Trophoblast cell (in vitro differentiated cells and primary cell): ENCODE measurements around the gene MMAA.
"Not testable (repeated sequence)": the region's sequence is repeated elsewhere in the genome, so short reads cannot be mapped to it uniquely, and the experiment has no call there.

Source experiments
- DNase-seq, 2 donors: peaks; one replicate each; pipeline ENCODE4 v3.0.0-alpha.2; 2016
- H2AFZ ChIP-seq: 2 replicates; pipeline ENCODE4 v1.6.1; 2013; ENCODE audit warnings: low read length, moderate library complexity, mild to moderate bottlenecking; ENCODE audit not compliant: insufficient read depth, poor library complexity
- H2AK5ac ChIP-seq: 2 replicates; pipeline ENCODE4 v1.6.1; 2013; ENCODE audit warnings: mild to moderate bottlenecking, low read length
- H2BK120ac ChIP-seq: 2 replicates; pipeline ENCODE4 v1.6.1; 2013; ENCODE audit warnings: low read length, mild to moderate bottlenecking, moderate library complexity; ENCODE audit not compliant: insufficient read depth, poor library complexity
- H2BK12ac ChIP-seq: 2 replicates; pipeline ENCODE4 v1.6.1; 2013; ENCODE audit warnings: mild to moderate bottlenecking, low read length, moderate library complexity
- H2BK5ac ChIP-seq: 2 replicates; pipeline ENCODE4 v1.6.1; 2013; ENCODE audit warnings: low read length, low read depth, moderate library complexity, mild to moderate bottlenecking; ENCODE audit not compliant: poor library complexity
- H3K14ac ChIP-seq: 2 replicates; pipeline ENCODE4 v1.6.1; 2013; ENCODE audit warnings: mild to moderate bottlenecking, low read length
- H3K18ac ChIP-seq: 2 replicates; pipeline ENCODE4 v1.6.1; 2013; ENCODE audit warnings: mild to moderate bottlenecking, low read length
- H3K23ac ChIP-seq: 2 replicates; pipeline ENCODE4 v1.6.1; 2013; ENCODE audit warnings: low read length
- H3K27ac ChIP-seq: 2 replicates; pipeline ENCODE4 v1.5.1; 2013; ENCODE audit warnings: low read depth, mild to moderate bottlenecking, inconsistent platforms, low read length, moderate library complexity
- H3K27me3 ChIP-seq: 2 replicates; pipeline ENCODE4 v1.6.1; 2013; ENCODE audit warnings: inconsistent platforms, mild to moderate bottlenecking, low read length, moderate library complexity; ENCODE audit not compliant: insufficient read depth
- H3K36me3 ChIP-seq, 2 experiments: 1 replicate in 1 of 2; 2 replicates in 1 of 2; pipeline ENCODE4 v1.6.1; 2013; ENCODE audit warnings: low read length in 2 of 2, mild to moderate bottlenecking in 2 of 2, moderate library complexity in 1 of 2; ENCODE audit not compliant: insufficient read depth in 2 of 2, control insufficient read depth in 1 of 2
- H3K4ac ChIP-seq: 2 replicates; pipeline ENCODE4 v1.6.1; 2013; ENCODE audit warnings: low read depth, mild to moderate bottlenecking, low read length, moderate library complexity
- H3K4me1 ChIP-seq, 2 experiments: 1 replicate in 1 of 2; 2 replicates in 1 of 2; pipeline ENCODE4 v1.6.1; 2013; ENCODE audit warnings: low read length in 2 of 2, mild to moderate bottlenecking in 2 of 2, moderate library complexity in 1 of 2; ENCODE audit not compliant: insufficient read depth in 2 of 2, control insufficient read depth in 1 of 2
- H3K4me2 ChIP-seq: 2 replicates; pipeline ENCODE4 v1.6.1; 2013; ENCODE audit warnings: inconsistent platforms, mild to moderate bottlenecking, low read length, moderate library complexity
- H3K4me3 ChIP-seq: 2 replicates; pipeline ENCODE4 v1.5.1; 2013; ENCODE audit warnings: mild to moderate bottlenecking, low read depth, low read length, inconsistent platforms
- H3K79me1 ChIP-seq: one replicate; pipeline ENCODE4 v1.6.1; 2013; ENCODE audit warnings: low read length
- H3K79me2 ChIP-seq: 2 replicates; pipeline ENCODE4 v1.6.1; 2013; ENCODE audit warnings: low read length, mild to moderate bottlenecking; ENCODE audit not compliant: control insufficient read depth, insufficient read depth, poor library complexity
- H3K9ac ChIP-seq: 2 replicates; pipeline ENCODE4 v1.6.1; 2013; ENCODE audit warnings: mild to moderate bottlenecking, low read length
- H3K9me3 ChIP-seq: 2 replicates; pipeline ENCODE4 v1.6.1; 2013; ENCODE audit warnings: low read depth, mild to moderate bottlenecking, control low read depth, inconsistent platforms, low read length; ENCODE audit not compliant: insufficient read depth
- H4K12ac ChIP-seq: 2 replicates; pipeline ENCODE4 v1.6.1; 2013; ENCODE audit warnings: low read depth, mild to moderate bottlenecking, low read length, moderate library complexity
- H4K8ac ChIP-seq: 2 replicates; pipeline ENCODE4 v1.6.1; 2013; ENCODE audit warnings: low read depth, mild to moderate bottlenecking, low read length, moderate library complexity
- H4K91ac ChIP-seq: one replicate; pipeline ENCODE4 v1.6.1; 2013; ENCODE audit warnings: low read depth, mild to moderate bottlenecking, low read length, moderate library complexity
- WGBS: extraction: QIAGEN DNeasy Blood & Tissue Kit; methylation state at CpG from one replicate; pipeline ENCODE4 v1.1.7; 2013; ENCODE audit warnings: missing lambda C conversion rate; ENCODE audit not compliant: insufficient read length, insufficient coverage; ENCODE audit errors: extremely low coverage; 5-methylcytosine and 5-hydroxymethylcytosine counted together

The MMAA gene

GRCh38 chr4:145618210-145618931 lies 814 bp upstream of the MMAA start:
- H3K36me3 ChIP-seq = no peaks in the 10 kb centered on the region
- peaks cover 11% of the 10 kb centered on the region for H3K79me1 ChIP-seq
- peak overlapping the region; percentile 34 for H2BK120ac ChIP-seq
- peak overlapping the region; percentile 42 for H3K18ac ChIP-seq
- peak overlapping the region; percentile 55 for H4K12ac ChIP-seq
- peak overlapping the region; percentile 69 for H3K4me2 ChIP-seq
- peak overlapping the region; percentile 82 for H4K91ac ChIP-seq
- no peak overlapping the region for H2AK5ac ChIP-seq
- peak overlapping the region; percentile 83 for H3K9ac ChIP-seq
- DNase-seq = peak in 1 of 2 donors; percentile 11
- H4K8ac ChIP-seq = peak overlapping the region; percentile 87
- no CpG with 5 or more reads among the region's 19 CpGs for WGBS
- H3K27me3 ChIP-seq = no peaks in the 10 kb centered on the region
- H2AFZ ChIP-seq = peak overlapping the region; percentile 70
- H3K27ac ChIP-seq = peak overlapping the region; percentile 80
- peak overlapping the region; percentile 81 for H2BK5ac ChIP-seq
- peak overlapping the region; percentile 90 for H3K4me3 ChIP-seq
- no peaks in the 10 kb centered on the region for H3K4me1 ChIP-seq
- peak overlapping the region; percentile 81 for H3K14ac ChIP-seq
- H3K4ac ChIP-seq = peak overlapping the region; percentile 59
- peaks cover 4% of the 10 kb centered on the region for H3K79me2 ChIP-seq
- H3K23ac ChIP-seq = no peak overlapping the region
- H2BK12ac ChIP-seq = no peak overlapping the region
- H3K9me3 ChIP-seq = no peaks in the 10 kb centered on the region

GRCh38 chr4:145619639-145619996 lies 433 bp downstream of the MMAA start:
- Histone ChIP-seq H3K79me1 (peaks cover 11% of the 10 kb centered on the region), H3K23ac (no peak overlapping the region), H2AK5ac (no peak overlapping the region), H3K9me3 (no peaks in the 10 kb centered on the region), H4K12ac (peak overlapping the region; percentile 22), H3K4ac (peak overlapping the region; percentile 31), H3K18ac (no peak overlapping the region), H2BK12ac (no peak overlapping the region), H3K4me1 (no peaks in the 10 kb centered on the region), H3K4me2 (peak overlapping the region; percentile 69), H2AFZ (peak overlapping the region; percentile 6), H2BK120ac (peak overlapping the region; percentile 47), H4K8ac (peak overlapping the region; percentile 79), H3K14ac (peak overlapping the region; percentile 13), H3K79me2 (peaks cover 4% of the 10 kb centered on the region), H3K36me3 (no peaks in the 10 kb centered on the region), H3K4me3 (peak overlapping the region; percentile 90), H3K27me3 (no peaks in the 10 kb centered on the region), H4K91ac (peak overlapping the region; percentile 77), H3K9ac (peak overlapping the region; percentile 84), H3K27ac (peak overlapping the region; percentile 63), H2BK5ac (peak overlapping the region; percentile 31)
- no CpG with 5 or more reads among the region's 9 CpGs for WGBS
- DNase-seq = peak; percentile 11 to 47

- not testable (repeated sequence) for H3K4me2 ChIP-seq, H4K8ac ChIP-seq, H3K9me3 ChIP-seq, H3K27me3 ChIP-seq, H4K91ac ChIP-seq, H3K4me3 ChIP-seq, H4K12ac ChIP-seq, H2AFZ ChIP-seq, H3K36me3 ChIP-seq, H2BK12ac ChIP-seq, H3K9ac ChIP-seq, H3K4ac ChIP-seq, H3K23ac ChIP-seq, H3K14ac ChIP-seq, H3K27ac ChIP-seq, H2BK120ac ChIP-seq, H3K4me1 ChIP-seq, DNase-seq, H2BK5ac ChIP-seq, H3K79me2 ChIP-seq, H2AK5ac ChIP-seq, H3K18ac ChIP-seq
- no CpG with 5 or more reads among the region's 1 CpG for WGBS
- peaks cover 11% of the 10 kb centered on the region for H3K79me1 ChIP-seq
Observed at GRCh38 chr4:145622067-145622466, 2.9 kb downstream of the MMAA start.

- H3K79me1 ChIP-seq = peaks cover 7% of the 10 kb centered on the region
- no peaks in the 10 kb centered on the region for H3K4me1 ChIP-seq
- H3K4me3 ChIP-seq = no peak overlapping the region
- H3K18ac ChIP-seq = no peak overlapping the region
- H2BK12ac ChIP-seq = no peak overlapping the region
- H2AFZ ChIP-seq = no peak overlapping the region
- H2BK120ac ChIP-seq = no peak overlapping the region
- no peak overlapping the region for H3K23ac ChIP-seq
- H3K36me3 ChIP-seq = no peaks in the 10 kb centered on the region
- no peak overlapping the region for H4K12ac ChIP-seq
- peaks cover 3% of the 10 kb centered on the region for H3K79me2 ChIP-seq
- H3K27me3 ChIP-seq = no peaks in the 10 kb centered on the region
- no peak overlapping the region for H3K4me2 ChIP-seq
- DNase-seq = no peak
- H3K9ac ChIP-seq = no peak overlapping the region
- no peak overlapping the region for H3K4ac ChIP-seq
- no peak overlapping the region for H2AK5ac ChIP-seq
- H2BK5ac ChIP-seq = no peak overlapping the region
- no peak overlapping the region for H3K27ac ChIP-seq
- no peak overlapping the region for H3K14ac ChIP-seq
- no peak overlapping the region for H4K8ac ChIP-seq
- no peaks in the 10 kb centered on the region for H3K9me3 ChIP-seq
- no CpG with 5 or more reads among the region's 1 CpG for WGBS
- no peak overlapping the region for H4K91ac ChIP-seq
Observed at GRCh38 chr4:145623831-145624230, 4.6 kb downstream of the MMAA start.
